Glomerular visceral epithelial cell (primary cell): Measurements from ENCODE around the gene CD274.

Experiments used
- DNase-seq: peaks from one replicate; pipeline ENCODE4 v3.0.0-alpha.2; 2016; ENCODE audit errors: extremely low spot score

Gene CD274

DNA sequence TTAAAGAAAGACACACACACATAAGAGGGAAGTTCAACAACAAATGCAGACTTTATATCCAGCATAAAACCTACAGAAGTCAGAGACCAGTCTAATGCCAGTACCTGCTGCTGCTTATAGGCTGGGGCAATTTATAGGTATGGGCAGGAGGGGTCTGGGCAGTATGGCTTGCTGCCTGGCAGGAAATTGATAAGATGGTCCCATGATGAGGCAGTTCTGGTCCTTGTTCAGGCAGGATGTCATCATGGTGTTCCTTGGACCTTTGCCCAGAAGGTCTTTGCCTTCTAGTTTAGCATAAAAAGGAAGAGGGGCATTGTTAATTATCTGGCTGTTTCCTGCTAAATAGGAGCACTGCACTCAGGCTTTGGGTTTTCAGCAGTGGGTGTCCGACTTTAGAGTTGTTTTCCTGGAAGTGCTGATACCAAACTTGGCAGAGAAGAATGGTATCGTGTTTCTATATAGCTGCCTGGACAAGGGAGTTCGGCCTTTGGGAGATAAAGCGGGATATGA, 49.6 kb downstream of the CD274 start:
- peak; percentile 56 for DNase-seq

DNA sequence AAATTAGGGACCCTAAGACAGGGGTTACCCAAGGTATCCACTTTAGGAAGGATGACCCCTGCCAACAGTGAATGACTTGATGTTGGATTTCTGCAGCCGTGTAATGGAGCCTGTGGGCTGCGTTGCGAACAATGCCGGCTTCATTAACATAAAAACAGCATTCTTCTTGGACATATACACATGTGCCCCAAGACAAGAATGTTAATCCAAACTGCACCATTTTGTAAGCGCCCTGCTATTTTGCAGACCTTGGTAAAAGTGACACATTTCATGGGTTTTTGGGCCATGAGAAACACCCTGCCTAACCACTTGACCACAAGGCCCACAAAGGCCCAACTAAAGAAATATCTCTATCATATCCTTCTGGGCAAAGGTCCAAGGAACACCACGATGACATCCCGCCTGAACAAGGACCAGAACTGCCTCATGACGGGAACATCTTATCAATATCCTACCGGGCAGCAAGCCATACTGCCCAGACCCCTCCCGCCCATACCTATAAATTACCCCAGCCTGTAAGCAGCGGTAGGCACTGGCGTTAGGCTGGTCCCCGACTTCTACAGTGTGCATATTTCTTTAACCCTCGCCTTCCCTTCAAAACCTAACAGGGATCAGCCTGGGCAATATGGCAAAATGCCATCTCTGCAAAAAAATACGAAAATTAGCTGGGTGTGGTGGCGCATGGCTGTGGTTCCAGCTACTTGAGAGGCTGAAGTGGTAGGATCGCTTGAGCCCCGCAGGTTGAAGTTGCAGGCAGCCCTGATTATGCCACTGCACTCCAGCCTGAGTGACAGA, 50.3 kb downstream of the CD274 start:
- peak; percentile 92 for DNase-seq

- no peak for DNase-seq
Observed at GRCh38 chr9:5502553-5502952, 52.2 kb downstream of the CD274 start.

DNA sequence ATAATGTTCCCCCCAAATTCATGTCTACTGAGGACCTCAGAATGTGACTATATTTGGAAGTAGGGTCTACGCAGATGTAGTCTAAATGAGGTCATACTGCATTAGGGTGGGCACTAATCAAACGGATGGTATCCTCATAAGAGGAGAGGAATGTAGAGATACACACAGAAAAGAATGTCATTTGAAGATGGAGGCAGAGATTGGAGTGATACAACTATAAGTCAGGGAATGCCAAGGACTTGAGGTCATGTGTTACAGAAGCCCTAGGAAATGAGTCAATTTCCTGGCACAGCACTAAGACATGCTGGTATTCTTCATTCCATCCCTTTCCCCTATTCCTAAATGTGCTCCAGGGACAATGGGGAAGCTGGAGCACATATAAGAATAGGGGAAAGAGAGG, 59.2 kb downstream of the CD274 start:
- peak; percentile 95 for DNase-seq

- peak; percentile 56 for DNase-seq
Observed at GRCh38 chr9:5510360-5510931, 60.1 kb downstream of the CD274 start, which contains the start of gene PDCD1LG2. PDCD1LG2 (plus strand) TSS chr9:5510531; CDS start chr9:5522547, 12,016 bp downstream.

GRCh38 chr9:5510989-5511388, 60.6 kb downstream of the CD274 start:
- no peak for DNase-seq

DNA sequence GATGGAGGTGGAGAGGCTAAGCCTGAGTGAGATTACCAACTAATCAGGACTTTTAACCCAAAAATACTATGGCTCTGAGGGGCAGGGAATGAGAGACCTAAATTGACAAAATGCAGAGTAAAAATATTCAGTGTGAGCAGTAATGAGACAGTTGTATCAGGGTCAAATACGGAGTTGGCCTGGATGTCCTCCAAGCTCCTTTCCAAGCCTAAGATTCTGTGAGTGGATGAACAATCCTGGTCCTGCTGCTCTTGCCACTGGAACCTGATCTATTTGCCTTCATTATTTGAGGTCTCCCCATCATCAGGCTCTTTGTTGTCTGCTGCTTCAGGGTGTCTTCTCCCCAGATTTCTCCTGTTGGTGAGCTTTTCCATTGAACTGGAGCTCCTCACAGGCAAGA, 61.1 kb downstream of the CD274 start:
- no peak for DNase-seq

GRCh38 chr9:5511935-5512580, 61.7 kb downstream of the CD274 start:
- DNase-seq, result no peak

DNA sequence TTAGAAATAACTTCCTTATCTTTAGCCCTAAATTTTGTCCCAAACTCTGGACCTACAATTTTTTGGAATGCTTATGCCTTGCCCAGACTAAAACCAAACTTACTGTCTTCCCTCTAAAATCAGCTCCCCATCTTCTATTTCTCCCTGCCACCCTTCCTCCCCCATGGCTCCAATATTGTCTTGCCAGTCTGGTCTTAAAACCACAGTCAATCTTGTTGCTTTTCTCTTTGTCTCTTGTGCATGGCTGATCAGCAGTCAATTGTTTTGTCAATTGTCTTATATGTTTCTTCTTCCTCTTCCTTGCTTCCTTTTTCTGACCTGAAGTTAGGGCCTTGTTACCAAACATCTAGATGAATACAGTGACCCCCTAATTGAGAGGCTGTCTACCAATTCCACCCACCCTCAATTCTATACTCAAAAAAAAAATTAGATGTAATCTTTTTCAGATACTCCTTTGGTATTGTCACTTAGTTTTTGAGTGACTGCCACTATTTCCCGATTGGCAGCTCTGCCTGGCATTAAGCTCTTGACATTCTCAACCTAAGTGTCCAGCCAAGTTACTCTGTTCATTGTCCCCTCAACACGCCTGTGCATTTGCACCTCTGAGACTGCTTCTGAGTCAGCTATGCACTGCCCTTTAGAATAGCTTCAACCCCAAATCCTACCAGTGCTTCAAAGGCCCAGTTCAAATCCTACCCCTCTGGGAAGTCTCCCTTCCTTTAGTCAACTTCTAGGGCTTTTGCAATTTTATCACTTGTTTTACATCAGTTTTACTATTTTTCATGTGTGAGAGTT, 62.5 kb downstream of the CD274 start:
- no peak for DNase-seq

GRCh38 chr9:5513966-5514616, 63.7 kb downstream of the CD274 start:
- DNase-seq, result no peak

- peak; percentile 86 for DNase-seq
Observed at GRCh38 chr9:5514617-5515260, 64.4 kb downstream of the CD274 start.

DNA sequence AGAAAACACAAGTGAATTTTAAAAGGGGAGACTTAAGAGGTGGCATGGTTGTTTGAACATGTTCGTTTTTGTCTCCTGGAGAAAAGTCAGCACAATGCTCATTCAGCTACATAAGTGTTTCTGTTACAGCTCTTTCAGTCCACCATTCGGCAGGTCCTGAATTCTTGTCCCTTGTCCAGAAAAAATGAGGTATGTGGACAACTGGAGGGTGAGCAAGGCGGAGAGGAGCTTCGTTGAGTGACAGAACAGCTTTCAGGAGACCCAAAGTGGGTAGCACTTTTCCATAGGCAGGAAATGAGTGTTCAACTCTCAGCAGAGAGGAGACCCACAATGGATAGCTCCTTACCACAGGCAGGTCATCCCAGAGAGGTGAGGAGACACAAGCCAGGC, 64.9 kb downstream of the CD274 start:
- DNase-seq, result peak; percentile 80

DNA sequence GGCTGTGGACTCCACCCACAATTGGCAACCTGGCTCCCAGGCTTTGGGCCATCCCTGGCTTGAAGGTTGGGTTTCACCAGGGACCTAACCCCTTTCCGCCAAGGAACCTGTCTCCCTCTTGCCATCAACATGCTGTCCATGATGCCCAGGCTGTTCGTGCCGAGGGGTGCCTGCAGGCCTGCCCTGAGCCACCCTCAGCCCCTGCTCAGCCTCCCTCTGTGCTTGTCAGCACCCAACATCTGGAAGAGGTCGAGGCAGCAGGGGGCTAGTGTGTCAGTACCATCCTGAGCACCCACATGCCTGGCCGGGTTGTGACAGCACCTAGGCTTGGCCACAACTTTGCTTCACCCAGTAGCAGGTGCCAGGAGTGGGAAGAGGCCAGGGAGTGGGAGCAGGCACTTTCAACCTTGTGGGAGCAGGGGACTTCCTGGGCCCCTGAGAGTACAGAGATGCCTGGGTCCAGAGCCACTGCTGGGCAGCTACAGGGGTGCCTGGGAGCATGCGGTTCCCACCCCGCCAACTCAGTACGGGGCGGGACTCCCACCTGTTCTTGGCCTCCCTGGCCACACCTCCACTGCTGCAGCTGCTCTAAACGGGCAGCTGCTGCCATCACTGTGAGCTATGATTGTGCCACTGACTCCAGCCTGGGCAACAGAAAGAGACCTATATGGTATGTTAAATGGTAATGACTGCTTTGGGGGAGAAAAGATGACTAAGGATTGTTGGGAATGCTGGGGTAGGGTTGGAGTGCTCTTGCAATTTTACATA, 66.3 kb downstream of the CD274 start:
- no peak for DNase-seq

DNA sequence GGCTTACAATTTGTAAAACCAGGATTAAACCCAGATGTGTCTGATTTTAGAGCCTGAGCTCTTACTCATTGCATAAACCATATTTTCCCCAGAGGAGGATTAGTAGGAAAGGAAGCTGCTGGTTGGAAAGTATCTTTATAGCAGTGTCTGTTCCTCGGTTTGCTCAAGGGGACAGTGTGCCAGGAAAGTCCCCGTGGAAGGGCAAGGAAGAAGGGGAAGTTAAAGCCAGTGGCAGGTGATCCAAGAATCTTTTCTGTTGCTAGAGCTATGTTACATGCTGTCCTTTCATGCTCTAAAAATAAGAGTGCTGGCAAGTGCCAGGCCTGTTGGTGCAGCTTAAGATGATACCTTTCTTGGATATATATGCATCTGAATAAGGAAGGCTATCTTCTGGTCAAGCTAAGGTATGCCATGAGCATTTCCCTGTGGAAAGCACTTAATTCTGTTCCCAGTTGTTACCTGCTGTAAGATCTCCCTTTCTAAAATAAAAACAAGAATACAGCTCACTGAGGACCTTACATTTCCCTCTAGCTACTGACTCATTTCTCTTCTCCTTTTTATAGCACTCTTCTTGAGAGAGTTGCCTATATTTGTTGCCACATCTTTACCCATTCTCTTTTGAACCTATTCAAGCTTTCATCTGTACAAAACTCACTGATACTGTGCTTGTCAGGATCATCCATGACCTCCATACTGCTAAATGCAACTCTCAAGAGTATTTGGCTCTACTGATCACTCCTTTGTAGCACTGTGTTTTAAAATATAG, 68.0 kb downstream of the CD274 start:
- no peak for DNase-seq

DNA sequence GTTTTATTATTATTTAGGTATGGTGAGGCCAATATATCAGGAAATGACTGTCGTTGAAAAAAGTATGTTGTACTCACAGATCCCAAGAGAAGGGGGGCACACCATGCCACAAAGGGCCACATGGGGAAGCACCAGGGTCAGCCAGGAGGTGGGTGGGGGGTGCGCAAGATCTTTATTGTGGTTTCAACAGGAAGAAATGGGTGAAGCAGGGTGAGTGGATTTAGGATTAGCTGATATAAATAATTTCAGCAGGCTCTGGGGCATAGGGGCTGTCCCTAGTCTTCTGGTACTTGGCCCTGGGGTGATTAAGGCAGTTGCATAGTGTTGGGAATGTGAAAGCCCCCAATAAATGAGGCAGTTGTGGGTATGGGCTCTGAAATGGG, 68.6 kb downstream of the CD274 start:
- DNase-seq, result no peak
